GM21447 (cell line): ENCODE data around the gene MUSTN1.

Source experiments
- ATAC-seq: cut with Tn5 transposase; IDR thresholded peaks from one replicate; pipeline ENCODE4 v1.9.1; 2021; ENCODE audit not compliant: unreplicated experiment

Gene MUSTN1

GRCh38 chr3:52809662-52810377 lies 25.0 kb downstream of the MUSTN1 start:
- ATAC-seq: no peak

DNA sequence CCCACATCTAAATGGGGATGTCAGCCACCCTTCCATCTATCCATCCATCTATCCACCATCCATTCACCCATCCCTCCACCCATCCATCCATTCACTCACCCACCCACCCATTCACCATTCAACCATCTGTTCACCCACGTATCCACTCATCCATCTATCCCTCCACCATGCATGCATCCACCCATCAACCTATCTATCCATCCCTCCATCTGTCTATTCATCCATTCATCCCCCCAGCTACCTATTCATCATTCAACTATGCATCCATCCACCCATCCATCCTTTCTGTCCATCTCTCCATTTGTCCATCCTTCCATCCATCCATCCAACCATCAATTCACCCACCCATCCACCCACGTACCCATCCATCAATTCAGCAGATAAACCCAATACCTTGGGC lies 25.7 kb downstream of the MUSTN1 start:
- ATAC-seq: no peak

GRCh38 chr3:52805270-52806039 lies 29.4 kb downstream of the MUSTN1 start:
- no peak for ATAC-seq

- no peak for ATAC-seq
Measured at GRCh38 chr3:52801839-52802238, 33.0 kb downstream of the MUSTN1 start.

DNA sequence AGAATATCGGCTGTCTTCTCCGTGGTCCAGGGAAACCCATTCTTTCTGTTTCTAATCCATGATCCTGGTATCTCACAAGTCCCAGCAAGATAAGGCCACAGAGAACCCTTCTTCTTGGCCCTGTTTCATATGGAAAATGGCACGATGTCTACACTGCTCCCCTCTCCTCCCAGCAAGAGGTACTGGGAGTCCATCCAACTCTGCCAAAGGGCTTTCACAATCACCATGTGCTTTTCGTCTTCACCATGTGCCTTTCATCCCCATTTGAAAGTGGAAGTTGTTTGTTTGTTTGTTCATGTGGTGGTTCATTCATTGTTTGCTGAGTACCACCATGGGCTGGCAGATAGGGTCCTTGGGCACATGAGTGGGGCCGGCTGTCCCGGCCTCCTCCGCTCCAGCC lies 34.7 kb downstream of the MUSTN1 start:
- ATAC-seq: no peak

- no peak for ATAC-seq
Measured at GRCh38 chr3:52798978-52799476, 35.8 kb downstream of the MUSTN1 start.

DNA sequence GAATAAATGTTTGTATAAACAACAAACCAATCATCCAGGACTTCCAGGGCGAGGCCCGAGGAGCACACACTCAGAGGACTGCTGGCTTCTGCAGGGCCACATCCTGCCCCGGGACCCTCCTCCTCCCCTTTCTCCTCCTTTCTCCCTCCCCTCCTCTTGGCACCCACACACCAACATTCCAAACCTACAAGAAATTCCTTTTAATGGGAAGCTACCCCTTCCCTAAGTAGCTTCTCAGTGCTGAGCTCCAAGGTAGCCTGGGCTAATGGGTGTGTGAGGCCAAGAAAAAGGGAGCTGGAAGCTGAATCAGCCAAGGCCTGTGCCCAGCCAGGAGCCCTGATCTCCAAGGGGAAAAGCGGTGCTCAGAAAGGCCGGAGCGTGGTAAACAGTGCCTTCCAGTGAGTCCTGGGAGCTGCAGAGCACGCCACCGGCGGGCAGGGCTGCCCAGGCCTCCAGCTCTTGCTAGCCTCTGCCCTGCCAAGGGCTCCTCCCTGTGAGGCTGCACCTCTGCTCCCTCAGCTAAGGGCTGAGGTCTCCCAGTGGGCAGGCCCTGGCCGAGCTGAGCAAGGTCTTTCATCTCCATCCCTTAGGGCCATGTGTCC lies 36.3 kb downstream of the MUSTN1 start:
- no peak for ATAC-seq

DNA sequence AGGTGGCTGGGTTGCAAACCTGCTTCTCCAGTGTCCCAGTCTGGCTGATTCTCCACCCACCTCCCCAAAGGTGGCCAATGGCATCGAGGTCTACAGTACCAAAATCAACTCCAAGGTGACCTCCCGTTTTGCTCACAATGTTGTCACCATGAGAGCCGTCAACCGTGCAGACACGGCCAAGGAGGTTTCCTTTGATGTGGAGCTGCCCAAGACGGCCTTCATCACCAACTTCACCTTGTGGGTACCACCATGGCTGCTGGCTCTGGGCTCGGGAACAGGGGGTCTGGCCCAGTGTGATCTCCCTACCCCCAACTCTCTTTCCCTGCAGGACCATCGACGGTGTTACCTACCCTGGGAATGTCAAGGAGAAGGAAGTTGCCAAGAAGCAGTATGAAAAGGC lies 38.4 kb downstream of the MUSTN1 start:
- ATAC-seq: no peak

- ATAC-seq: no peak
Measured at GRCh38 chr3:52795298-52795900, 39.4 kb downstream of the MUSTN1 start.

DNA sequence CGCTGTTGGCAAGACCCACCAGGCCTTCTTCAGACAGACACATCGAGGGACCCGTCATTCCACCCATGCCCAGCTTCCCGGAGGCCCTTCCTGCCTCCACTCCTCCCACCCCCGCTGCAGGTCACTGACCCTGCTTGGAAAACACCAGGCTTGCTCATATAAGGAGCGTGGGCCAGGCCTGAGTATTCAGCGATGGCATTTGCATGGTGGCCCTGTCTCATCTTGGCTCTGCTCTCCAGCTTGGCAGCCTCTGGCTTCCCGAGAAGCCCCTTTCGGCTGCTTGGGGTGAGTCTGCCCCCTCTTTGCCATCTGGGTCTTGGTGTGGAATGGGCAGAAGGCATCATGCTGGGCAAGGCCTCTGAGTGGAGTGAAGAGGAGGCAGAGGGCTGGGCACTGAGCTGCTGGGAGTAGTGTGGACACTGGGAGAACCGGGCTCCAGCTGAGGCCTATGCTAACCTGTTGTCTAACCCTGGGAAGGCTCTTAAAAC lies 40.2 kb downstream of the MUSTN1 start, which contains the start of gene ITIH3:
ITIH3 (plus strand) TSS at position 185 of the 488 bp plus-strand sequence; CDS start at position 193, 8 bp downstream.
- ATAC-seq: no peak

DNA sequence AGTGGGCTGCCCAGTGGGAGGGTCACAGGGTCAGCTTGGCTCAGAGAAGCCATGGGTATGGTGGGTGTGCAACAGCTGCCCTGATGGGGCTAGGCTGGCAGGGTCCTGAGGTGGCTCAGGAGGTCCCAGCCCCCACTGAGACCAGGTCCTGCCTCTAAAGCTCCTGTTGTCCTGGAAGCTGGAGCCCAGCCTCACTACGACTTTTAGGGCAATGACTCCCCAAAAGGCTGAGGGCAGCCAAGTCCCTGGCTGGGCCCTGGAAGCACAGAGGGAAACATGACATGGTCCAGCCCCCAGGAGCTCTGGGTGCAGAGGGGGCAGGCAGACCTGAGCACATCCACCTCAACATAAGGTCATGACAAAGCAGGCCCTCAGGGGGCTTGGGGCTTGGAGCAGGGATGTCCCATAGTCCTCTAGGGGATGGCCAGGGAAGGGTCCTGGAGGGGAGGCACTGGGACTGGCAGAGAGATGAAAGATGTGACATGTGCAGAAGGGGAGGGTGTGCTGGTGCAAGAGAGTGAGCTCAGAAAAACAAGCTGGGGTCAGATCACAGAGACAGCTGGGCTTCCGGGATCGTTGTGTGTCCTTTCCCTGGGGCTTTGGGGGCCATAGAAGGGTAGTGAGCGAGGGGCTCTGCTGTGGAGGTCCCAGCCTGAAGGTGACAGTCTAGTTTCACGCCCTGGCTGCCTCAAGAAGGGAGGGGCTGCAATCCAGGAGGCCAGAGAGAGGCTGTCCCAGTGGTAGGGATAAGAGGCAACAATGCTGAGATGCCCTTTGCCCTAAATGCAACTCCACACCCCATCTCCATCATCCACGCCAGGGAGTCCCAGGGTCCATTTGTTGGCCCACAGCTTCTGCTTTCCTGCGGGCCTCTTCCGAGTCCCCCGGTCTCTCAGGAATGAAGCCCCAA lies 40.9 kb downstream of the MUSTN1 start:
- ATAC-seq: no peak

DNA sequence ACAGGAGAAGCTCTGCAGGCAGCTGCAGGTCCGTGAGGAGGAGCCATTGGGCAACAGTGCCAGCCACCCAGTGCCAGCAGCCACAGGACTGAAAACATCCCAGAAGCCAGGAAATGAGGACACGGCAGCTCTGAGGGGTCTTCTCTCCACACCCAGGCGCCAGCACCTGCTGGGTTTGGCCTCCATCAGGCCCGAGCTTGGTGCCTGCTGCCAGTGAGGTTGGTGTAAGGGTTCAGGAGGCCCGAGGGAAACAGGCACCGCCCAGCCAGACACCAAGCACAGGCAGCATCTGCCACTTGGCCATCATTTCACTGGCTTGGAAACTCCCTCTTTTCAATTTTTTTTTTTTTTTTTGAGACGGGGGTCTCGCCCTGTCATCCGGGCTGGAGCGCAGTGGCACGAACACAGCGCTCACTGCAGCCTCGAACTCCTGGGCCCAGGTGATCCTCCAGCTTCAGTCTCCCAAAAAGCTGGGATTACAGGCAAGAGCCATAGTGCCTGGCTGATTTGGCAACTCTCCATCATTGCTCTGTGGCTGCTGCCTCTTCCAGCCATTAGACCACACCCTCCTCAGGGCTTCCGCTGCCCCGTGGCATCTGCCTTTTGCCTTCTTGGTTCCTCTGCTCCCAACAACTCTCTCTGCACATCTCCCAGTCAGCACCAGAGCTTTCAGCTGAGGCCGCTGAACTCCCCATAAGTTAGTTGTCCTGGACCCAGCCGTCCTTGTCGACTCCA lies 41.7 kb downstream of the MUSTN1 start:
- ATAC-seq: no peak

DNA sequence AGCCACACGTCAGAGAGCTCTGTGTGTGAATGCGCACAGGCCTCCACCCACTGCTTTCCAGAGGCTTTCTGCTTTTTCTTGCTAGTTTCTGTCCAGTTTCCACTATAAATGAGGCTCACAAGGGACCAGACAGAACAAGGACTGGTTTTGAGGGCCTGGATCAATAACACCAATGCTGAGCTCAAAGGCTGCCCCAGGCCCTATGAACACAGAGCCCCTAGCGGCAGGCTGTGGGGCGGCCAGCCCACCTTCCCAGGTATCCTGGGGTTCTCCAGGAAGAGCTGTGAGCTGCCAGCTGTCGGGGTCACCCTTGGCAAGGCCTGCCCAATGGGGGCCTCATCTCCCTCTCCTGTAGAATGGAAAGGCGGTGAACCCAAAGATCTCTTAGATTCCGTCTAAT lies 42.4 kb downstream of the MUSTN1 start:
- ATAC-seq: no peak

DNA sequence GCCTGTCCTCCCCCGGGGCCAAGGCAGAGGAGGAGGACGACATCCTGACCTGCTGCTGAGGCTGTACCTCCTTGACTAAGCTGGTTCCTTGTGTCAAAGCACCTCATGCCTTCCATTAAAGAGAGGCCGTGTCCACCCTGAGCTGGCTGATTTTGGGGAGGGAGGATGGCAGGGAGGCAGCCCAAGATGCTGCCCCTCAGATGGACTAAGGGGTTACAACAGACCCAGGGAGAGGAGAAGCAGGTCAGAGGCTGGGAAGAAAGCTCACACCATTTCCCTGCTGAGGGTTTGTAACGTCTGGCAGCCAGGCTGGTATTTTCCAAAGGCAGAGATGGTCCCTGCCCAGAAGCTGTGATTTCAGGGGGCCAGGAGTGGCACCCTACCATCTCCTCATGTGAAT lies 42.9 kb downstream of the MUSTN1 start:
- ATAC-seq: no peak

GRCh38 chr3:52791366-52791765 lies 43.5 kb downstream of the MUSTN1 start:
- no peak for ATAC-seq

GRCh38 chr3:52790741-52791140 lies 44.1 kb downstream of the MUSTN1 start:
- ATAC-seq: no peak

GRCh38 chr3:52790337-52790736 lies 44.5 kb downstream of the MUSTN1 start:
- ATAC-seq: no peak

DNA sequence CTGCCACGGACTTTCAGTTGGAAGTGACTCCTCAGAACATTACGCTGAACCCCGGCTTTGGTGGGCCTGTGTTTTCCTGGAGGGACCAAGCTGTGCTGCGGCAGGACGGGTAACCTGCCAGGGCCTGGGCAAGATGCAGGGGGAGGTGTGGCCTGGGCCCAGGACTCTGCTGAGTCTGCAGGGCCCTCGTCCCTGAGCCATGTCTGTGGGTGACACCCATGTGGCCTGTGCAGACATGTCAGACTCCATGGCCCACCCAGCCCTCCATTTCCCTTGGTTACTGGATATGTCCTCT lies 45.1 kb downstream of the MUSTN1 start:
- ATAC-seq: no peak

- no peak for ATAC-seq
Measured at GRCh38 chr3:52788890-52789745, 45.7 kb downstream of the MUSTN1 start.
